NCI-H1694 (cell line): ENCODE measurements around the gene MOB3B.
"Not testable (repeated sequence)": the region's sequence is repeated elsewhere in the genome, so short reads cannot be mapped to it uniquely, and the experiment has no call there.

Source experiments
- DNase-seq: peaks from one replicate; lab custom pipeline; 2025; lab: John Stamatoyannopoulos, UW

The MOB3B gene

GRCh38 chr9:27421577-27421976, 108.0 kb downstream of the MOB3B start:
- no peak for DNase-seq

- not testable (repeated sequence) for DNase-seq
These were observed 110.1 kb downstream of the MOB3B start for GRCh38 chr9:27419558-27419957.

GRCh38 chr9:27414220-27414761, 115.3 kb downstream of the MOB3B start:
- no peak for DNase-seq

GRCh38 chr9:27413511-27414219, 115.9 kb downstream of the MOB3B start:
- no peak for DNase-seq

- no peak for DNase-seq
These were observed 116.7 kb downstream of the MOB3B start for GRCh38 chr9:27412963-27413362.

- no peak for DNase-seq
These were observed 117.5 kb downstream of the MOB3B start for GRCh38 chr9:27412081-27412480.

GRCh38 chr9:27408482-27408881, 121.1 kb downstream of the MOB3B start:
- no peak for DNase-seq

GRCh38 chr9:27408001-27408400, 121.6 kb downstream of the MOB3B start:
- DNase-seq = no peak

GRCh38 chr9:27407491-27407890, 122.1 kb downstream of the MOB3B start:
- DNase-seq = no peak

GRCh38 chr9:27404661-27405060, 125.0 kb downstream of the MOB3B start:
- DNase-seq = no peak

GRCh38 chr9:27402626-27403025, 127.0 kb downstream of the MOB3B start:
- no peak for DNase-seq

- DNase-seq = no peak
These were observed 129.2 kb downstream of the MOB3B start for GRCh38 chr9:27400334-27400880.

- no peak for DNase-seq
These were observed 130.5 kb downstream of the MOB3B start for GRCh38 chr9:27398982-27399653.

GRCh38 chr9:27396495-27396894, 133.1 kb downstream of the MOB3B start:
- DNase-seq = no peak

- no peak for DNase-seq
These were observed 134.1 kb downstream of the MOB3B start for GRCh38 chr9:27395484-27395921.

GRCh38 chr9:27394826-27395201, 134.8 kb downstream of the MOB3B start:
- no peak for DNase-seq

- no peak for DNase-seq
These were observed 135.3 kb downstream of the MOB3B start for GRCh38 chr9:27394154-27394825.

GRCh38 chr9:27393054-27393846, 136.4 kb downstream of the MOB3B start:
- no peak for DNase-seq

GRCh38 chr9:27392451-27392850, 137.2 kb downstream of the MOB3B start:
- DNase-seq = no peak

GRCh38 chr9:27391040-27391895, 138.3 kb downstream of the MOB3B start:
- no peak for DNase-seq

GRCh38 chr9:27388150-27388549, 141.5 kb downstream of the MOB3B start:
- no peak for DNase-seq
